Endothelial cell of umbilical vein (primary cell): ENCODE results near the gene ZSWIM4. TPM values are rescaled to one million over a fixed set of nuclear protein-coding genes. Genes with fewer than 3 reads are reported as not detected.

Experiments
- BruUV-seq: library from RNA; stranded (reverse); fragments of 400-500 nt; replicated peaks from 2 replicates; lab custom pipeline; 2021; lab: Mats Ljungman, UMichigan
- CTCF ChIA-PET: fragments of 300-600, 350-600 bp; sonication (Branson Sonifier 250); formaldehyde crosslinking; loops from one replicate; lab custom pipeline; 2021; ENCODE audit warnings: antibody characterized with exemption, inconsistent platforms; lab: Charles Lee
- POLR2A ChIA-PET: fragments of 300-600, 350-600 bp; sonication (Branson Sonifier 250); formaldehyde crosslinking; loops from one replicate; lab custom pipeline; 2021; ENCODE audit warnings: antibody characterized with exemption, inconsistent platforms; lab: Charles Lee
- DNase-seq: peaks from one replicate; pipeline ENCODE4 v3.0.0-alpha.2; 2011; ENCODE audit warnings: low read depth, low spot score
- FAIRE-seq: peaks from 2 replicates; lab custom pipeline; 2011; peaks lifted over from hg19 to GRCh38; lab: Jason Lieb, UNC
- H2AFZ ChIP-seq: 2 replicates; pipeline ENCODE4 v1.6.0; 2012; ENCODE audit warnings: low read depth, low read length, control low read depth, inconsistent platforms
- H3K27ac ChIP-seq: 2 replicates; pipeline ENCODE4 v1.5.1; 2011; ENCODE audit warnings: low read depth, mild to moderate bottlenecking, control low read depth, low read length, moderate library complexity; ENCODE audit not compliant: insufficient read depth
- H3K27me3 ChIP-seq, 2 experiments: 2 replicates each; pipeline versions ENCODE4 v1.6.0 to v1.6.1; 2011; ENCODE audit warnings: low read length in 2 of 2, mixed read lengths in 1 of 2; ENCODE audit not compliant: control insufficient read depth in 2 of 2, insufficient read depth in 2 of 2
- H3K36me3 ChIP-seq, 2 experiments: 2 replicates in 1 of 2; 3 replicates in 1 of 2; pipeline ENCODE4 v1.5.1; 2011; ENCODE audit warnings: low read length in 2 of 2, mild to moderate bottlenecking in 1 of 2, moderate library complexity in 1 of 2; ENCODE audit not compliant: control insufficient read depth in 2 of 2, insufficient read depth in 2 of 2; ENCODE audit errors: extremely low read depth in 1 of 2
- H3K4me1 ChIP-seq: 3 replicates; pipeline ENCODE4 v1.5.1; 2011; ENCODE audit warnings: mild to moderate bottlenecking, low read length; ENCODE audit not compliant: control insufficient read depth, insufficient read depth; ENCODE audit errors: extremely low read depth
- H3K4me2 ChIP-seq: 2 replicates; pipeline ENCODE4 v1.6.1; 2011; ENCODE audit warnings: low read length, control low read depth, mixed read lengths; ENCODE audit not compliant: insufficient read depth
- H3K4me3 ChIP-seq, 3 experiments: fragments of 200-600 bp in 1 of 3; sonication (generic), shearing (Covaris generic) in 1 of 3; replicated peaks in 1 of 3; 2 replicates each; pipeline ENCODE4 v1.5.1; 2011 to 2016; ENCODE audit warnings: control low read depth in 3 of 3, low read length in 3 of 3, mild to moderate bottlenecking in 2 of 3, inconsistent platforms in 1 of 3, low read depth in 1 of 3, moderate library complexity in 1 of 3; ENCODE audit not compliant: insufficient read depth in 1 of 3
- H3K79me2 ChIP-seq: 2 replicates; pipeline ENCODE4 v1.6.0; 2012; ENCODE audit warnings: low read length, inconsistent platforms; ENCODE audit not compliant: control insufficient read depth, insufficient read depth
- H3K9ac ChIP-seq: replicated peaks from 2 replicates; pipeline ENCODE3; 2011; ENCODE audit warnings: low read length, control low read depth; ENCODE audit not compliant: insufficient read depth; ENCODE audit errors: extremely low read depth
- H3K9me1 ChIP-seq: replicated peaks from 3 replicates; pipeline ENCODE4 v1.6.0; 2011; ENCODE audit warnings: mild to moderate bottlenecking, low read length; ENCODE audit not compliant: control insufficient read depth, insufficient read depth; ENCODE audit errors: extremely low read depth
- H3K9me3 ChIP-seq: replicated peaks from 2 replicates; pipeline ENCODE4 v1.5.1; 2012; ENCODE audit warnings: low read length, inconsistent platforms; ENCODE audit not compliant: control insufficient read depth, insufficient read depth
- H4K20me1 ChIP-seq: replicated peaks from 2 replicates; pipeline ENCODE3; 2011; ENCODE audit warnings: mild to moderate bottlenecking, low read length; ENCODE audit not compliant: control insufficient read depth, insufficient read depth; ENCODE audit errors: extremely low read depth
- CTCF ChIP-seq, 2 donors: IDR thresholded peaks; 1 replicate in 1 of 2; 2 replicates in 1 of 2; pipeline ENCODE4 v1.5.1; 2011; ENCODE audit warnings: low read length in 2 of 2, mild to moderate bottlenecking in 2 of 2, moderate library complexity in 2 of 2, control low read depth in 1 of 2, inconsistent platforms in 1 of 2, low read depth in 1 of 2; ENCODE audit not compliant: insufficient read depth in 1 of 2; ENCODE audit errors: extremely low read depth in 1 of 2
- EZH2 ChIP-seq: IDR thresholded peaks from 2 replicates; pipeline ENCODE4 v1.6.1; 2012; ENCODE audit warnings: borderline replicate concordance, low read depth, mild to moderate bottlenecking, moderate library complexity, low read length, inconsistent platforms; ENCODE audit not compliant: severe bottlenecking
- FOS ChIP-seq: IDR thresholded peaks from 2 replicates; pipeline ENCODE4 v1.6.1; 2011; ENCODE audit warnings: mild to moderate bottlenecking, low read length, moderate library complexity, borderline replicate concordance; ENCODE audit not compliant: insufficient read depth
- GATA2 ChIP-seq: IDR thresholded peaks from 2 replicates; pipeline ENCODE4 v1.7.0; 2011; ENCODE audit warnings: low read depth, mild to moderate bottlenecking, moderate library complexity, mixed read lengths, low read length; ENCODE audit not compliant: insufficient read length, insufficient read depth
- JUN ChIP-seq: IDR thresholded peaks from 2 replicates; pipeline ENCODE4 v1.6.1; 2011; ENCODE audit warnings: borderline replicate concordance, low read depth; ENCODE audit not compliant: insufficient read length, insufficient read depth
- MAX ChIP-seq: IDR thresholded peaks from 2 replicates; pipeline ENCODE4 v1.6.1; 2011; ENCODE audit not compliant: insufficient read depth, insufficient read length
- MYC ChIP-seq: IDR thresholded peaks from one replicate; pipeline ENCODE4 v1.6.1; 2011; ENCODE audit warnings: mild to moderate bottlenecking, low read depth, low read length
- POLR2A ChIP-seq: IDR thresholded peaks from 2 replicates; pipeline ENCODE4 v1.6.1; 2012; ENCODE audit warnings: low read depth, mild to moderate bottlenecking, control low read depth, low read length
- POLR2AphosphoS5 ChIP-seq: IDR thresholded peaks from 2 replicates; pipeline ENCODE4 v1.6.1; 2012; ENCODE audit warnings: low read depth, mild to moderate bottlenecking, control low read depth, low read length, moderate library complexity; ENCODE audit not compliant: insufficient read depth
- dilution Hi-C: fragments of 300-500 bp; cut with MboI; formaldehyde crosslinking; loops from one replicate; pipeline ENCODE4 v1.15.0; 2019; ENCODE audit warnings: low sequenced_read_pairs; ENCODE audit not compliant: extremely low pct_ligation_motif_present
- intact Hi-C: fragments of 100-400 bp; cut with micrococcal nuclease; formaldehyde crosslinking; loops from one replicate; pipeline ENCODE4 v1.10.0; 2022
- polyA plus RNA-seq, 4 experiments: library from polyadenylated mRNA; depleted of rRNA in 3 of 4; stranded (reverse) in 3 of 4; unstranded in 1 of 4; fragments of >200 nt; gene quantifications; 2 replicates each; pipeline versions ENCODE4 v1.2.1 to v1.2.3, GENCODE V29; 2011 to 2012; ENCODE audit warnings: missing spikeins in 1 of 4
- total RNA-seq: library from RNA; stranded (reverse); gene quantifications from 2 replicates; pipeline ENCODE4 v1.2.3, GENCODE V29; 2021

The ZSWIM4 gene
- total and polyA plus RNA-seq, 2 donors (not counting 3 experiments of a cell fraction or from before 2014, with no cell fraction given), result 12.7 to 26.6 TPM

- no peak for DNase-seq
- Histone ChIP-seq H3K4me3 (no peak overlapping the region), H2AFZ (no peak overlapping the region), H4K20me1 (no peaks in the 10 kb centered on the region), H3K36me3 (peaks cover 6 to 21% of the 10 kb centered on the region in 2 experiments), H3K79me2 (peaks cover 23% of the 10 kb centered on the region), H3K27ac (no peak overlapping the region), H3K9me1 (no peaks in the 10 kb centered on the region), H3K4me2 (no peak overlapping the region), H3K9me3 (no peaks in the 10 kb centered on the region), H3K27me3 (no peaks in the 10 kb centered on the region), H3K4me1 (peaks cover 12% of the 10 kb centered on the region), H3K9ac (no peak overlapping the region)
- no TSS peak for BruUV-seq
- FAIRE-seq, result no peak
- ChIA-PET POLR2A (no interaction called here), CTCF (no interaction called here)
- no peak for TF ChIP-seq CTCF (IDR thresholded peaks at IDR 0.05; ENCODE audit: extremely low read depth in 1 of 2, insufficient read depth in 1 of 2, low read depth in 1 of 2, low read length in 2 of 2)
- TF ChIP-seq POLR2A, result no peak
- no peak for TF ChIP-seq EZH2
- TF ChIP-seq FOS, result no peak
- TF ChIP-seq GATA2, result no peak
- no peak for TF ChIP-seq MYC
- no peak for TF ChIP-seq POLR2AphosphoS5
- no peak for TF ChIP-seq JUN
- no peak for TF ChIP-seq MAX
- intact Hi-C loops (no loop called here), dilution Hi-C loops (no loop called here)
These were observed 26.7 kb upstream of the ZSWIM4 start for GRCh38 chr19:13768510-13768909.
